KMS-11 (cell line): Measurements from ENCODE around the gene LILRA6.

ENCODE experiments used
- H2AFZ ChIP-seq: fragments of 200-600 bp; sonication (generic); 2 replicates; pipeline ENCODE4 v1.6.1; 2016; ENCODE audit warnings: antibody characterized with exemption, mixed run types, low read depth
- H3K27ac ChIP-seq: fragments of 200-600 bp; sonication (generic); 2 replicates; pipeline ENCODE4 v1.6.1; 2016; ENCODE audit warnings: mild to moderate bottlenecking, mixed run types
- H3K27me3 ChIP-seq: fragments of 200-600 bp; sonication (generic); 2 replicates; pipeline ENCODE4 v1.6.1; 2017; ENCODE audit warnings: mild to moderate bottlenecking, low read depth, mixed run types, moderate library complexity; ENCODE audit not compliant: insufficient read depth
- H3K36me3 ChIP-seq: fragments of 200-600 bp; sonication (generic); 2 replicates; pipeline ENCODE4 v1.6.1; 2017; ENCODE audit warnings: mild to moderate bottlenecking, mixed run types; ENCODE audit not compliant: insufficient read depth
- H3K4me1 ChIP-seq: fragments of 200-600 bp; sonication (generic); 2 replicates; pipeline ENCODE4 v1.6.1; 2016; ENCODE audit warnings: mild to moderate bottlenecking, low read depth, mixed run types; ENCODE audit not compliant: poor library complexity, severe bottlenecking
- H3K4me2 ChIP-seq: fragments of 200-600 bp; sonication (generic); 2 replicates; pipeline ENCODE4 v1.7.0; 2016; ENCODE audit warnings: mild to moderate bottlenecking, mixed run types
- H3K4me3 ChIP-seq: fragments of 200-600 bp; sonication (generic); IDR thresholded peaks from 2 replicates; pipeline ENCODE4 v1.6.1; 2017; ENCODE audit warnings: low read depth, low read length, mixed read lengths; ENCODE audit not compliant: insufficient read depth
- H3K79me2 ChIP-seq: fragments of 200-600 bp; sonication (generic); 2 replicates; pipeline ENCODE4 v1.6.1; 2016; ENCODE audit warnings: low read depth, mixed run types; ENCODE audit not compliant: insufficient read depth
- H3K9ac ChIP-seq: fragments of 200-600 bp; sonication (generic); 2 replicates; pipeline ENCODE4 v1.6.1; 2016; ENCODE audit warnings: mild to moderate bottlenecking, mixed run types
- H4K20me1 ChIP-seq: fragments of 200-600 bp; sonication (generic); 2 replicates; pipeline ENCODE4 v1.6.1; 2016; ENCODE audit warnings: mild to moderate bottlenecking, mixed run types; ENCODE audit not compliant: insufficient read depth
- CTCF ChIP-seq: fragments of 200-600 bp; sonication (generic); conservative IDR thresholded peaks from 2 replicates; pipeline ENCODE4 v1.6.1; 2017; ENCODE audit warnings: low read depth, mild to moderate bottlenecking, antibody characterized with exemption, low read length, moderate library complexity, mixed read lengths

LILRA6 gene

GRCh38 chr19:54201980-54202379, 40.6 kb downstream of the LILRA6 start:
- no peaks in the 10 kb centered on the region; the same call in 1 of the 2 replicates for H3K27me3 ChIP-seq
- no peak for TF ChIP-seq CTCF
- peaks cover 50% of the 10 kb centered on the region for H4K20me1 ChIP-seq
- H3K79me2 ChIP-seq, result peaks cover 56% of the 10 kb centered on the region
- H2AFZ ChIP-seq, result no peak overlapping the region
- H3K4me2 ChIP-seq, result peak overlapping the region; percentile 81
- peaks cover 56% of the 10 kb centered on the region for H3K4me1 ChIP-seq
- no peak overlapping the region for H3K4me3 ChIP-seq
- H3K9ac ChIP-seq, result no peak overlapping the region
- H3K36me3 ChIP-seq, result peaks cover 33% of the 10 kb centered on the region; the same call in 1 of the 2 replicates
- H3K27ac ChIP-seq, result no peak overlapping the region

DNA sequence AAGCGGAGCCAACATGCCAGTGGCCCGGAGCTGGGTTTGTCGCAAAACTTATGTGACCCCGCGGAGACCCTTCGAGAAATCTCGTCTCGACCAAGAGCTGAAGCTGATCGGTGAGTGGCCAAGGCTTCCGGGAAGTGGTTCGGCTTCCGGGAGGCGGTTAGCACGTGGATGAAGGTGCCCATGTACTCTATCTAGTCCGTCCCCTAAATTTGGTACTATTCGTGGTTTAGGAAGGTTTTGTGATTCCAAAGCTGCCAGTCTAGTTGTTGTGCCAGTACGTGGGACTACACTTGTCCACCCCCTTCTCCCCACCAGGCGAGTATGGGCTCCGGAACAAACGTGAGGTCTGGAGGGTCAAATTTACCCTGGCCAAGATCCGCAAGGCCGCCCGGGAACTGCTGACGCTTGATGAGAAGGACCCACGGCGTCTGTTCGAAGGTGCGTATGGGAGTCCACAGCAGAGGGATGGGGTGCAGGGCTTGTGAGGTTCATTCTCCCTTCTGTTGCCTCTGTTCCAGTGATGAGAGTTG, 41.4 kb downstream of the LILRA6 start:
- Histone ChIP-seq H3K36me3 (peaks cover 26% of the 10 kb centered on the region; the same call in 1 of the 2 replicates), H3K27ac (peak overlapping the region; percentile 74), H3K4me3 (no peak overlapping the region), H3K4me2 (peak overlapping the region; percentile 81), H2AFZ (0 out of 2 replicates have a peak overlapping the region, but pooled peaks have one; percentile 88), H4K20me1 (peaks cover 44% of the 10 kb centered on the region), H3K9ac (peak overlapping the region; percentile 81), H3K4me1 (peaks cover 49% of the 10 kb centered on the region), H3K79me2 (peaks cover 56% of the 10 kb centered on the region), H3K27me3 (no peaks in the 10 kb centered on the region; the same call in 1 of the 2 replicates)
- TF ChIP-seq CTCF, result no peak

GRCh38 chr19:54199401-54199800, 43.2 kb downstream of the LILRA6 start:
- H3K36me3 ChIP-seq, result peaks cover 21% of the 10 kb centered on the region; the same call in 1 of the 2 replicates
- no peaks in the 10 kb centered on the region; the same call in 1 of the 2 replicates for H3K27me3 ChIP-seq
- H2AFZ ChIP-seq, result no peak overlapping the region
- no peak overlapping the region for H3K27ac ChIP-seq
- H3K4me2 ChIP-seq, result no peak overlapping the region
- no peak for TF ChIP-seq CTCF
- no peak overlapping the region for H3K9ac ChIP-seq
- peaks cover 32% of the 10 kb centered on the region for H3K4me1 ChIP-seq
- peaks cover 26% of the 10 kb centered on the region for H4K20me1 ChIP-seq
- H3K79me2 ChIP-seq, result peaks cover 38% of the 10 kb centered on the region
- H3K4me3 ChIP-seq, result no peak overlapping the region

GRCh38 chr19:54197121-54197520, 45.5 kb downstream of the LILRA6 start:
- peaks cover 15% of the 10 kb centered on the region for H3K79me2 ChIP-seq
- H3K4me1 ChIP-seq, result peaks cover 17% of the 10 kb centered on the region
- peaks cover 7% of the 10 kb centered on the region; the same call in 1 of the 2 replicates for H4K20me1 ChIP-seq
- no peaks in the 10 kb centered on the region for H3K27me3 ChIP-seq
- peaks cover 3% of the 10 kb centered on the region; the same call in 1 of the 2 replicates for H3K36me3 ChIP-seq
- H3K9ac ChIP-seq, result no peak overlapping the region
- no peak overlapping the region for H3K4me2 ChIP-seq
- no peak overlapping the region for H3K27ac ChIP-seq
- H2AFZ ChIP-seq, result no peak overlapping the region
- no peak overlapping the region for H3K4me3 ChIP-seq
- TF ChIP-seq CTCF, result no peak
